K562 (cell line): ENCODE results near the gene PITPNC1. TPM values are rescaled to one million over a fixed set of nuclear protein-coding genes. Genes with fewer than 3 reads are reported as not detected.
A peak's percentile ranks its signal among the peaks of the same experiment; 100 is the strongest.

Source experiments
- ARID1B ChIP-seq: fragments of 450-650 bp; IDR thresholded peaks from 2 replicates; pipeline ENCODE4 v1.6.1; 2016; ENCODE audit warnings: antibody characterized with exemption, mild to moderate bottlenecking, inconsistent platforms
- CEBPZ ChIP-seq: fragments of 150-350 bp; IDR thresholded peaks from 2 replicates; pipeline ENCODE4 v1.6.1; 2014; ENCODE audit warnings: low read depth, mild to moderate bottlenecking, low read length, borderline replicate concordance
- FOXK2 ChIP-seq, 2 experiments: fragments of 450-650 bp; IDR thresholded peaks in 1 of 2; conservative IDR thresholded peaks in 1 of 2; 2 replicates each; pipeline ENCODE4 v1.6.1; 2016; ENCODE audit warnings: low read depth in 2 of 2, mild to moderate bottlenecking in 1 of 2
- GATAD2B ChIP-seq: fragments of 450-650 bp; IDR thresholded peaks from 2 replicates; pipeline ENCODE4 v1.6.1; 2017; ENCODE audit warnings: mild to moderate bottlenecking, borderline replicate concordance
- HNRNPH1 ChIP-seq: fragments of 200-400 bp; formaldehyde crosslinking; optimal IDR thresholded peaks from 2 replicates; pipeline ENCODE3; 2017; ENCODE audit warnings: low read depth, mild to moderate bottlenecking, low read length, moderate library complexity
- IRF1 ChIP-seq: sonication (generic); formaldehyde crosslinking; IDR thresholded peaks from 2 replicates; pipeline ENCODE4 v1.8.0; 2022; ENCODE audit warnings: missing genetic modification reagents, mild to moderate bottlenecking, borderline replicate concordance
- MXI1 ChIP-seq: IDR thresholded peaks from 2 replicates; pipeline ENCODE4 v1.6.1; 2011; ENCODE audit warnings: low read depth, mild to moderate bottlenecking, improper control_type of control experiment, low read length
- NBN ChIP-seq: fragments of 450-650 bp; IDR thresholded peaks from 2 replicates; pipeline ENCODE4 v1.6.1; 2016; ENCODE audit warnings: low read depth, mild to moderate bottlenecking
- POLR2H ChIP-seq: IDR thresholded peaks from 2 replicates; pipeline ENCODE4 v1.6.1; 2016; ENCODE audit warnings: missing genetic modification characterization, low read depth, mild to moderate bottlenecking, control low read depth, missing compliant biosample characterization, moderate library complexity
- TBP ChIP-seq: optimal IDR thresholded peaks from 2 replicates; pipeline ENCODE3; 2011; ENCODE audit warnings: low read depth, low read length, improper control_type of control experiment
- TCF15 ChIP-seq: fragments of 250-450 bp; sonication (Bioruptor Pico); IDR thresholded peaks from 2 replicates; pipeline ENCODE4 v1.8.0; 2022; ENCODE audit warnings: moderate library complexity, mild to moderate bottlenecking, inconsistent platforms
- polyA plus RNA-seq, 8 experiments: library from polyadenylated mRNA; depleted of rRNA in 4 of 8; stranded (reverse) in 5 of 8; unstranded in 3 of 8; fragments of >200 nt; fragmentation: Nextera tagmentation in 2 of 8; fragmentation: Illumina TruSeq in 1 of 8; extraction: Ambion mirVana in 2 of 8; extraction: Trizol in 1 of 8; gene quantifications; 2 replicates each; pipeline versions ENCODE4 v1.2.1 to v1.2.3, GENCODE V29; 2011 to 2014; ENCODE audit warnings: inconsistent platforms in 1 of 8, missing spikeins in 1 of 8
- total RNA-seq, 7 experiments: library from RNA; depleted of rRNA in 6 of 7; stranded (reverse); fragments of >200 nt in 6 of 7; fragmentation: Illumina TruSeq in 2 of 7; extraction: Trizol in 2 of 7; gene quantifications; 2 replicates each; pipeline versions ENCODE4 v1.2.1 to v1.2.3, GENCODE V29; 2011 to 2021; ENCODE audit warnings: low replicate concordance in 1 of 7
- TF ChIP-seq, protein P1 (sequence below): fragments of 150-350 bp; conservative IDR thresholded peaks from 2 replicates; pipeline ENCODE4 v1.6.1; 2014; ENCODE audit warnings: low read length
- TF ChIP-seq, protein P2 (sequence below): fragments of 250-450 bp; sonication (Bioruptor Pico); IDR thresholded peaks from 2 replicates; pipeline ENCODE4 v1.8.0; 2022; ENCODE audit warnings: moderate library complexity, mild to moderate bottlenecking, inconsistent platforms
- TF ChIP-seq, protein P3 (sequence below), 2 experiments: fragments of 250-450 bp in 1 of 2; fragments of 450-650 bp in 1 of 2; sonication (Bioruptor Pico) in 1 of 2; IDR thresholded peaks; 2 replicates each; pipeline versions ENCODE4 v1.6.1 to v1.8.0; 2016 to 2021; ENCODE audit warnings: mild to moderate bottlenecking in 2 of 2, moderate library complexity in 2 of 2, missing compliant biosample characterization in 1 of 2, missing genetic modification characterization in 1 of 2

The PITPNC1 gene
- total and polyA plus RNA-seq, 9 of the 15 experiments (the other 6 are each of a cell fraction or from before 2014, with no cell fraction given): 0.11 to 1.1 (median 0.65) TPM

DNA sequence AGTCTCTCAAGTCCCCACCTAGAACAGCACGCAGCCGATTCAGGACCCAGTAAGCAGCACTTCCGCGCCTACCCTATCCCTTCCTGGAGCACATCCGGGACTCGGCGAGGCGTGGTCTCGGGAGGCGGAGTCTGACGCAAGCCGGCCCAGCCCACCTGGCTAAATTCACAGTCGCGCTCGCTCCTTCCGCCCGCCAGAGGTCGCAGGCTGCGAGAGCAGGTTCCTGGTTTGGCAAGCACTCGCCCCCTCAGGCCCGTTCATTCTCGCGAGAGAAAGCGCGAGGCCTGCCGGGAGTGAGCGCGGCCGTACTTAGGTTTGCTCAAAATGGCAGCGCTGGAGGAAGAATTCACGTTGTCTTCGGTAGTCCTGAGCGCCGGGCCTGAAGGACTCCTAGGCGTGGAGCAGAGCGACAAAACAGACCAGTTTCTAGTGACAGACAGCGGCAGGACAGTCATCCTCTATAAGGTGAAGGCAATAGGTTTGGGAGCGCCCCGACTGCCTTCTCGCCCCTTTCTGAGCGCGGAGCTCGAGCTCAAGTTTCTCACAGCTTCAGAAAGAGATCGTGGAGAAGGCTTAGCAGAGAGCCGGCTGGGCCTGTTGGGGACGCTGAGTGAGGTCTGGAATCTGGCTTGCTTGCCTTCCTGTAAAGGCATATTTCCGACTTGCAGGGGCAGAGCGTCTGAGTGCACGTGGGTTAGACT, 340.7 kb downstream of the PITPNC1 start, which contains the start of gene NOL11 (continued):
- TF ChIP-seq, protein P1, sequence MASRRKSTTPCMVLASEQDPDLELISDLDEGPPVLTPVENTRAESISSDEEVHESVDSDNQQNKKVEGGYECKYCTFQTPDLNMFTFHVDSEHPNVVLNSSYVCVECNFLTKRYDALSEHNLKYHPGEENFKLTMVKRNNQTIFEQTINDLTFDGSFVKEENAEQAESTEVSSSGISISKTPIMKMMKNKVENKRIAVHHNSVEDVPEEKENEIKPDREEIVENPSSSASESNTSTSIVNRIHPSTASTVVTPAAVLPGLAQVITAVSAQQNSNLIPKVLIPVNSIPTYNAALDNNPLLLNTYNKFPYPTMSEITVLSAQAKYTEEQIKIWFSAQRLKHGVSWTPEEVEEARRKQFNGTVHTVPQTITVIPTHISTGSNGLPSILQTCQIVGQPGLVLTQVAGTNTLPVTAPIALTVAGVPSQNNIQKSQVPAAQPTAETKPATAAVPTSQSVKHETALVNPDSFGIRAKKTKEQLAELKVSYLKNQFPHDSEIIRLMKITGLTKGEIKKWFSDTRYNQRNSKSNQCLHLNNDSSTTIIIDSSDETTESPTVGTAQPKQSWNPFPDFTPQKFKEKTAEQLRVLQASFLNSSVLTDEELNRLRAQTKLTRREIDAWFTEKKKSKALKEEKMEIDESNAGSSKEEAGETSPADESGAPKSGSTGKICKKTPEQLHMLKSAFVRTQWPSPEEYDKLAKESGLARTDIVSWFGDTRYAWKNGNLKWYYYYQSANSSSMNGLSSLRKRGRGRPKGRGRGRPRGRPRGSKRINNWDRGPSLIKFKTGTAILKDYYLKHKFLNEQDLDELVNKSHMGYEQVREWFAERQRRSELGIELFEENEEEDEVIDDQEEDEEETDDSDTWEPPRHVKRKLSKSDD: peak; percentile 86; the same call in 1 of the 2 replicates
- TF ChIP-seq ARID1B: peak; percentile 37; the same call in 1 of the 2 replicates
- no peak for TF ChIP-seq TCF15 (CRISPR knock-in tag)
- peak; percentile 88 for TF ChIP-seq TBP
- TF ChIP-seq NBN: 0 out of 2 replicates have a peak, but pooled peaks have one; percentile 8
- TF ChIP-seq FOXK2 (conservative IDR thresholded peaks at IDR 0.05 in 1 of 2, IDR thresholded peaks at IDR 0.05 in 1 of 2; ENCODE audit: low read depth in 2 of 2): peak; percentile 82 to 86
- no peak for TF ChIP-seq CEBPZ
- no peak for TF ChIP-seq HNRNPH1
- TF ChIP-seq MXI1: 0 out of 2 replicates have a peak, but pooled peaks have one; percentile 65
- TF ChIP-seq POLR2H (tag): peak; percentile 97
- peak; percentile 74; the same call in 1 of the 2 replicates for TF ChIP-seq IRF1 (CRISPR knock-in tag)
- TF ChIP-seq, protein P2, sequence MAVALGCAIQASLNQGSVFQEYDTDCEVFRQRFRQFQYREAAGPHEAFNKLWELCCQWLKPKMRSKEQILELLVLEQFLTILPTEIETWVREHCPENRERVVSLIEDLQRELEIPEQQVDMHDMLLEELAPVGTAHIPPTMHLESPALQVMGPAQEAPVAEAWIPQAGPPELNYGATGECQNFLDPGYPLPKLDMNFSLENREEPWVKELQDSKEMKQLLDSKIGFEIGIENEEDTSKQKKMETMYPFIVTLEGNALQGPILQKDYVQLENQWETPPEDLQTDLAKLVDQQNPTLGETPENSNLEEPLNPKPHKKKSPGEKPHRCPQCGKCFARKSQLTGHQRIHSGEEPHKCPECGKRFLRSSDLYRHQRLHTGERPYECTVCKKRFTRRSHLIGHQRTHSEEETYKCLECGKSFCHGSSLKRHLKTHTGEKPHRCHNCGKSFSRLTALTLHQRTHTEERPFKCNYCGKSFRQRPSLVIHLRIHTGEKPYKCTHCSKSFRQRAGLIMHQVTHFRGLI: no peak
- no peak for TF ChIP-seq GATAD2B
- TF ChIP-seq, protein P3, sequence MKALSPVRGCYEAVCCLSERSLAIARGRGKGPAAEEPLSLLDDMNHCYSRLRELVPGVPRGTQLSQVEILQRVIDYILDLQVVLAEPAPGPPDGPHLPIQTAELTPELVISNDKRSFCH (CRISPR knock-in tag; IDR thresholded peaks at IDR 0.05): no peak
- TF ChIP-seq, protein P3 (tag; IDR thresholded peaks at IDR 0.05): no peak
